NCI-H2107 (cell line): Measurements from ENCODE around the gene ZP1.

Experiments used
- DNase-seq: peaks from one replicate; lab custom pipeline; 2025; lab: John Stamatoyannopoulos, UW

ZP1 gene

GRCh38 chr11:60910281-60910687, 42.9 kb downstream of the ZP1 start:
- no peak for DNase-seq

- DNase-seq = no peak
Measured at GRCh38 chr11:60910711-60911380, 43.5 kb downstream of the ZP1 start.

- DNase-seq = no peak
Measured at GRCh38 chr11:60912223-60912850, 45.0 kb downstream of the ZP1 start.

GRCh38 chr11:60912851-60913528, 45.6 kb downstream of the ZP1 start:
- no peak for DNase-seq

GRCh38 chr11:60913793-60914632, 46.7 kb downstream of the ZP1 start, which contains the start of gene TMEM109:
TSS of gene TMEM109 (plus strand) at chr11:60914158. CDS start at chr11:60919694, 5,536 bp downstream.
- DNase-seq = peak; percentile 84

GRCh38 chr11:60914633-60915247, 47.4 kb downstream of the ZP1 start:
- no peak for DNase-seq

- no peak for DNase-seq
Measured at GRCh38 chr11:60915248-60915914, 48.0 kb downstream of the ZP1 start.

GRCh38 chr11:60916669-60917206, 49.4 kb downstream of the ZP1 start:
- DNase-seq = no peak

- DNase-seq = no peak
Measured at GRCh38 chr11:60917267-60917666, 49.9 kb downstream of the ZP1 start.

- no peak for DNase-seq
Measured at GRCh38 chr11:60918251-60918938, 51.1 kb downstream of the ZP1 start.

GRCh38 chr11:60918939-60919265, 51.6 kb downstream of the ZP1 start:
- DNase-seq = no peak

- DNase-seq = no peak
Measured at GRCh38 chr11:60919320-60919719, 52.0 kb downstream of the ZP1 start.

GRCh38 chr11:60919956-60920355, 52.6 kb downstream of the ZP1 start:
- DNase-seq = no peak

- no peak for DNase-seq
Measured at GRCh38 chr11:60921259-60921658, 53.9 kb downstream of the ZP1 start.

- no peak for DNase-seq
Measured at GRCh38 chr11:60921777-60922335, 54.5 kb downstream of the ZP1 start.

- DNase-seq = no peak
Measured at GRCh38 chr11:60922906-60923305, 55.6 kb downstream of the ZP1 start.

- no peak for DNase-seq
Measured at GRCh38 chr11:60923326-60923725, 56.0 kb downstream of the ZP1 start.

- no peak for DNase-seq
Measured at GRCh38 chr11:60923800-60924109, 56.4 kb downstream of the ZP1 start.

GRCh38 chr11:60924110-60924905, 57.0 kb downstream of the ZP1 start, which contains the start of gene TMEM132A:
TSS of gene TMEM132A (plus strand) at chr11:60924460. CDS start at chr11:60924634, 174 bp downstream.
- DNase-seq = peak; percentile 69
